Prostate gland (tissue), 2 donors: Measurements from ENCODE around the gene ALDH6A1.

Experiments used
- POLR2A ChIP-seq: fragments of 450-650 bp; IDR thresholded peaks from one replicate; pipeline ENCODE4 v1.6.1; 2016; ENCODE audit warnings: antibody characterized with exemption, mild to moderate bottlenecking
- POLR2AphosphoS5 ChIP-seq: sonication (generic); formaldehyde crosslinking; IDR thresholded peaks from one replicate; pipeline ENCODE4 v1.6.1; 2017; ENCODE audit warnings: antibody characterized with exemption
- TF ChIP-seq, protein P1 (sequence below), 4 experiments: fragments of 200-600 bp in 2 of 4; fragments of 450-650 bp in 2 of 4; sonication (generic) in 2 of 4; IDR thresholded peaks; 1 replicate in 3 of 4; 2 replicates in 1 of 4; pipeline ENCODE4 v1.5.1; 2016 to 2019; ENCODE audit warnings: antibody characterized with exemption in 4 of 4, mild to moderate bottlenecking in 2 of 4, moderate library complexity in 2 of 4

DNA sequence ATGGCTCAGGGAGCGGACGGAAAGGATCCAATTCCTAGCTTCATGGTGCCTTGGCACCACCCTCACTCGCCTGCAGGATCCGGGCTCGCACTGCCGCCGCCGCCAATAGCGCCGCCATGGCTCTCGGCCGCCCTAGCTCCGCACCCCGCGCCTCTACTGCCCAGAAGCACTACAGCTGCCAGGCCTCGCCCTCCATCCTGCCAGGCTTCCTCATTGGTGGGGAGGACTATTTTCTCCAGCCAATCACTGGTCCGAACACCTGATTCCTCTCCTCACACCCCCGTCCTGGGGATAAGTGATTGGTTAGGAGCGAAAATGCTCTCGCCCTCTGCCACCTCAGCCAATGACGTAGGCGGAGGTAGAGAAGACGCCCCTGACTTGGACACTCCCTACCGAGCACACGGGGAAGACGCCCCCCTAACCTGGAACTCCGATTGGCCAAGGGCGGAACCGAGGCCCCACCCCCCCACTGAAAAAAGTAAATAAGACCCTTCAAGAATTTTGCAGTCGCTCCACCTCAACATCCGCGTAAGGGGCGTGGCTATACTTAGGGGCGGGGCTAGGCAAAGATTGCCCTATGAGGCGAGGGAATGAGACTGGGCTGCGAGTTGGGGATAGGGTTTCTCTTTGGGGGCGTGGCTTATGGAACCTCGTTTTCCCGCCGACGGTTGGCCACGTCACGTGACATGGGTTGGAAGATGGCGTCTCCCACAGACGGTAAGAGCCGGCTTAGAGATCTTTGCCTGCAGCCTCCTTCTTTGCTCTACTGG lies at the start of gene ALDH6A1, which contains the start of gene LIN52:
- TF ChIP-seq, protein P1, sequence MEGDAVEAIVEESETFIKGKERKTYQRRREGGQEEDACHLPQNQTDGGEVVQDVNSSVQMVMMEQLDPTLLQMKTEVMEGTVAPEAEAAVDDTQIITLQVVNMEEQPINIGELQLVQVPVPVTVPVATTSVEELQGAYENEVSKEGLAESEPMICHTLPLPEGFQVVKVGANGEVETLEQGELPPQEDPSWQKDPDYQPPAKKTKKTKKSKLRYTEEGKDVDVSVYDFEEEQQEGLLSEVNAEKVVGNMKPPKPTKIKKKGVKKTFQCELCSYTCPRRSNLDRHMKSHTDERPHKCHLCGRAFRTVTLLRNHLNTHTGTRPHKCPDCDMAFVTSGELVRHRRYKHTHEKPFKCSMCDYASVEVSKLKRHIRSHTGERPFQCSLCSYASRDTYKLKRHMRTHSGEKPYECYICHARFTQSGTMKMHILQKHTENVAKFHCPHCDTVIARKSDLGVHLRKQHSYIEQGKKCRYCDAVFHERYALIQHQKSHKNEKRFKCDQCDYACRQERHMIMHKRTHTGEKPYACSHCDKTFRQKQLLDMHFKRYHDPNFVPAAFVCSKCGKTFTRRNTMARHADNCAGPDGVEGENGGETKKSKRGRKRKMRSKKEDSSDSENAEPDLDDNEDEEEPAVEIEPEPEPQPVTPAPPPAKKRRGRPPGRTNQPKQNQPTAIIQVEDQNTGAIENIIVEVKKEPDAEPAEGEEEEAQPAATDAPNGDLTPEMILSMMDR (IDR thresholded peaks at IDR 0.05): peak in 2 of 4 experiments; percentile 24 to 31
- TF ChIP-seq POLR2AphosphoS5 (peak; percentile 93), POLR2A (peak; percentile 98)
